Measurements from ENCODE around the gene COL4A5.
A peak's percentile ranks its signal among the peaks of the same experiment; 100 is the strongest.
"Not testable (repeated sequence)": the region's sequence is repeated elsewhere in the genome, so short reads cannot be mapped to it uniquely, and the experiment has no call there.

Gene COL4A5

GRCh38 chrX:108447303-108447702 is 7.7 kb downstream of the COL4A5 start:
- no peak overlapping the region for H3K9ac ChIP-seq (ENCODE audit: low read length in 5 of 5)
- H3K36me3 ChIP-seq (ENCODE audit: control insufficient read depth in 5 of 5, insufficient read depth in 5 of 5, low read length in 5 of 5), result no peaks in the 10 kb centered on the region
- peaks cover 0 to 5% (median 0%) of the 10 kb centered on the region in 5 donors for H3K27me3 ChIP-seq (ENCODE audit: control insufficient read depth in 5 of 5, insufficient read depth in 4 of 5, low read length in 5 of 5)
- no peak overlapping the region for H3K4me3 ChIP-seq (ENCODE audit: low read depth in 1 of 5, low read length in 5 of 5)
- no peak overlapping the region for H3K27ac ChIP-seq (ENCODE audit: low read depth, low read length)
- peaks cover 0 to 2% (median 0%) of the 10 kb centered on the region in 5 donors for H3K9me3 ChIP-seq (ENCODE audit: control insufficient read depth in 5 of 5, low read length in 5 of 5)
- no peaks in the 10 kb centered on the region for H3K4me1 ChIP-seq (ENCODE audit: control insufficient read depth in 5 of 5, insufficient read depth in 5 of 5, low read length in 5 of 5)

GRCh38 chrX:108453841-108454240 is 14.2 kb downstream of the COL4A5 start:
- Histone ChIP-seq H3K4me3 (ENCODE audit: low read depth in 1 of 5, low read length in 5 of 5) (no peak overlapping the region), H3K27ac (ENCODE audit: low read depth, low read length) (no peak overlapping the region), H3K9me3 (ENCODE audit: control insufficient read depth in 5 of 5, low read length in 5 of 5) (no peaks in the 10 kb centered on the region), H3K4me1 (ENCODE audit: control insufficient read depth in 5 of 5, insufficient read depth in 5 of 5, low read length in 5 of 5) (no peaks in the 10 kb centered on the region), H3K36me3 (ENCODE audit: control insufficient read depth in 5 of 5, insufficient read depth in 5 of 5, low read length in 5 of 5) (no peaks in the 10 kb centered on the region), H3K27me3 (ENCODE audit: control insufficient read depth in 5 of 5, insufficient read depth in 4 of 5, low read length in 5 of 5) (peaks cover 0 to 5% (median 0%) of the 10 kb centered on the region in 5 donors), H3K9ac (ENCODE audit: low read length in 5 of 5) (no peak overlapping the region)

GRCh38 chrX:108456971-108457477 is 17.4 kb downstream of the COL4A5 start:
- no peaks in the 10 kb centered on the region for H3K36me3 ChIP-seq (ENCODE audit: control insufficient read depth in 5 of 5, insufficient read depth in 5 of 5, low read length in 5 of 5)
- H3K4me3 ChIP-seq (ENCODE audit: low read depth in 1 of 5, low read length in 5 of 5), result no peak overlapping the region
- no peaks in the 10 kb centered on the region for H3K4me1 ChIP-seq (ENCODE audit: control insufficient read depth in 5 of 5, insufficient read depth in 5 of 5, low read length in 5 of 5)
- H3K9me3 ChIP-seq (ENCODE audit: control insufficient read depth in 5 of 5, low read length in 5 of 5), result no peaks in the 10 kb centered on the region
- H3K27ac ChIP-seq (ENCODE audit: low read depth, low read length), result no peak overlapping the region
- H3K9ac ChIP-seq (ENCODE audit: low read length in 5 of 5), result no peak overlapping the region
- no peaks in the 10 kb centered on the region for H3K27me3 ChIP-seq (ENCODE audit: control insufficient read depth in 5 of 5, insufficient read depth in 4 of 5, low read length in 5 of 5)

GRCh38 chrX:108464604-108465003 is 25.0 kb downstream of the COL4A5 start:
- Histone ChIP-seq H3K9me3 (ENCODE audit: control insufficient read depth in 5 of 5, low read length in 5 of 5) (no peaks in the 10 kb centered on the region), H3K27me3 (ENCODE audit: control insufficient read depth in 5 of 5, insufficient read depth in 4 of 5, low read length in 5 of 5) (no peaks in the 10 kb centered on the region), H3K4me3 (ENCODE audit: low read depth in 1 of 5, low read length in 5 of 5) (no peak overlapping the region), H3K9ac (ENCODE audit: low read length in 5 of 5) (no peak overlapping the region), H3K36me3 (ENCODE audit: control insufficient read depth in 5 of 5, insufficient read depth in 5 of 5, low read length in 5 of 5) (no peaks in the 10 kb centered on the region), H3K27ac (ENCODE audit: low read depth, low read length) (no peak overlapping the region), H3K4me1 (ENCODE audit: control insufficient read depth in 5 of 5, insufficient read depth in 5 of 5, low read length in 5 of 5) (no peaks in the 10 kb centered on the region)

GRCh38 chrX:108468486-108468885 is 28.8 kb downstream of the COL4A5 start:
- Histone ChIP-seq H3K27me3 (ENCODE audit: control insufficient read depth in 5 of 5, insufficient read depth in 4 of 5, low read length in 5 of 5) (peaks cover 0 to 2% (median 0%) of the 10 kb centered on the region in 5 donors), H3K4me3 (ENCODE audit: low read depth in 1 of 5, low read length in 5 of 5) (no peak overlapping the region), H3K27ac (ENCODE audit: low read depth, low read length) (no peak overlapping the region), H3K4me1 (ENCODE audit: control insufficient read depth in 5 of 5, insufficient read depth in 5 of 5, low read length in 5 of 5) (no peaks in the 10 kb centered on the region), H3K9ac (ENCODE audit: low read length in 5 of 5) (no peak overlapping the region), H3K9me3 (ENCODE audit: control insufficient read depth in 5 of 5, low read length in 5 of 5) (peaks cover 0 to 3% (median 0%) of the 10 kb centered on the region in 5 donors), H3K36me3 (ENCODE audit: control insufficient read depth in 5 of 5, insufficient read depth in 5 of 5, low read length in 5 of 5) (no peaks in the 10 kb centered on the region)

GRCh38 chrX:108473979-108474378 is 34.3 kb downstream of the COL4A5 start:
- Histone ChIP-seq H3K4me1 (ENCODE audit: control insufficient read depth in 5 of 5, insufficient read depth in 5 of 5, low read length in 5 of 5) (no peaks in the 10 kb centered on the region), H3K27ac (ENCODE audit: low read depth, low read length) (no peak overlapping the region), H3K27me3 (ENCODE audit: control insufficient read depth in 5 of 5, insufficient read depth in 4 of 5, low read length in 5 of 5) (peaks cover 0 to 5% (median 0%) of the 10 kb centered on the region in 5 donors), H3K9me3 (ENCODE audit: control insufficient read depth in 5 of 5, low read length in 5 of 5) (peaks cover 0 to 6% (median 2%) of the 10 kb centered on the region in 5 donors), H3K36me3 (ENCODE audit: control insufficient read depth in 5 of 5, insufficient read depth in 5 of 5, low read length in 5 of 5) (no peaks in the 10 kb centered on the region), H3K9ac (ENCODE audit: low read length in 5 of 5) (no peak overlapping the region), H3K4me3 (ENCODE audit: low read depth in 1 of 5, low read length in 5 of 5) (no peak overlapping the region)

- H3K9ac ChIP-seq (ENCODE audit: low read length in 5 of 5); H3K27me3 ChIP-seq (ENCODE audit: control insufficient read depth in 5 of 5, insufficient read depth in 4 of 5, low read length in 5 of 5); H3K36me3 ChIP-seq (ENCODE audit: control insufficient read depth in 5 of 5, insufficient read depth in 5 of 5, low read length in 5 of 5); H3K4me1 ChIP-seq (ENCODE audit: control insufficient read depth in 5 of 5, insufficient read depth in 5 of 5, low read length in 5 of 5); H3K27ac ChIP-seq (ENCODE audit: low read depth, low read length): not testable (repeated sequence)
- Histone ChIP-seq H3K4me3 (ENCODE audit: low read depth in 1 of 5, low read length in 5 of 5) (peak overlapping the region in 1 of 5 donors; percentile 22), H3K9me3 (ENCODE audit: control insufficient read depth in 5 of 5, low read length in 5 of 5) (peaks cover 0 to 30% (median 21%) of the 10 kb centered on the region in 5 donors)
Measured at GRCh38 chrX:108481528-108481927, 41.9 kb downstream of the COL4A5 start.

- Histone ChIP-seq H3K4me3 (ENCODE audit: low read depth in 1 of 5, low read length in 5 of 5) (no peak overlapping the region), H3K9ac (ENCODE audit: low read length in 5 of 5) (no peak overlapping the region), H3K27ac (ENCODE audit: low read depth, low read length) (no peak overlapping the region), H3K4me1 (ENCODE audit: control insufficient read depth in 5 of 5, insufficient read depth in 5 of 5, low read length in 5 of 5) (no peaks in the 10 kb centered on the region), H3K27me3 (ENCODE audit: control insufficient read depth in 5 of 5, insufficient read depth in 4 of 5, low read length in 5 of 5) (peaks cover 0 to 4% (median 0%) of the 10 kb centered on the region in 5 donors), H3K9me3 (ENCODE audit: control insufficient read depth in 5 of 5, low read length in 5 of 5) (peaks cover 0 to 24% (median 21%) of the 10 kb centered on the region in 5 donors), H3K36me3 (ENCODE audit: control insufficient read depth in 5 of 5, insufficient read depth in 5 of 5, low read length in 5 of 5) (no peaks in the 10 kb centered on the region)
Measured at GRCh38 chrX:108484251-108484650, 44.6 kb downstream of the COL4A5 start.

- H3K27me3 ChIP-seq (ENCODE audit: control insufficient read depth in 5 of 5, insufficient read depth in 4 of 5, low read length in 5 of 5), result peaks cover 0 to 4% (median under 1%) of the 10 kb centered on the region in 5 donors
- no peak overlapping the region for H3K9ac ChIP-seq (ENCODE audit: low read length in 5 of 5)
- no peaks in the 10 kb centered on the region for H3K4me1 ChIP-seq (ENCODE audit: control insufficient read depth in 5 of 5, insufficient read depth in 5 of 5, low read length in 5 of 5)
- H3K36me3 ChIP-seq (ENCODE audit: control insufficient read depth in 5 of 5, insufficient read depth in 5 of 5, low read length in 5 of 5), result no peaks in the 10 kb centered on the region
- H3K9me3 ChIP-seq (ENCODE audit: control insufficient read depth in 5 of 5, low read length in 5 of 5), result peaks cover 0 to 21% (median 17%) of the 10 kb centered on the region in 5 donors
- no peak overlapping the region for H3K27ac ChIP-seq (ENCODE audit: low read depth, low read length)
- H3K4me3 ChIP-seq (ENCODE audit: low read depth in 1 of 5, low read length in 5 of 5), result no peak overlapping the region
Measured at GRCh38 chrX:108485960-108486359, 46.3 kb downstream of the COL4A5 start.

- Histone ChIP-seq H3K36me3 (ENCODE audit: control insufficient read depth in 5 of 5, insufficient read depth in 5 of 5, low read length in 5 of 5) (no peaks in the 10 kb centered on the region), H3K4me3 (ENCODE audit: low read depth in 1 of 5, low read length in 5 of 5) (no peak overlapping the region), H3K27ac (ENCODE audit: low read depth, low read length) (no peak overlapping the region), H3K9me3 (ENCODE audit: control insufficient read depth in 5 of 5, low read length in 5 of 5) (no peaks in the 10 kb centered on the region), H3K4me1 (ENCODE audit: control insufficient read depth in 5 of 5, insufficient read depth in 5 of 5, low read length in 5 of 5) (no peaks in the 10 kb centered on the region), H3K27me3 (ENCODE audit: control insufficient read depth in 5 of 5, insufficient read depth in 4 of 5, low read length in 5 of 5) (peaks cover 0 to 8% (median 0%) of the 10 kb centered on the region in 5 donors), H3K9ac (ENCODE audit: low read length in 5 of 5) (no peak overlapping the region)
Measured at GRCh38 chrX:108494406-108495090, 54.9 kb downstream of the COL4A5 start.

Data from subcutaneous abdominal adipose tissue (tissue), 5 donors.